SK-N-SH (cell line): Measurements from ENCODE around the gene RAD51B. TPM values are rescaled to one million over a fixed set of nuclear protein-coding genes. Genes with fewer than 3 reads are reported as not detected.

Experiments
- CTCF ChIA-PET: fragments of 300-600, 350-600 bp; formaldehyde crosslinking; extraction: SDS; loops from one replicate; lab custom pipeline; 2021; lab: Yijun Ruan, JAX
- POLR2A ChIA-PET: fragments of 350-600 bp; sonication (Branson Sonifier 250); formaldehyde crosslinking; extraction: SDS; loops from one replicate; lab custom pipeline; 2020; ENCODE audit warnings: antibody characterized with exemption, inconsistent platforms; lab: Yijun Ruan, JAX
- DNase-seq: peaks from one replicate; pipeline ENCODE4 v3.0.0; 2012
- H2AFZ ChIP-seq: fragments of 200-600 bp; sonication (generic); 2 replicates; pipeline ENCODE4 v1.8.1; 2016; ENCODE audit warnings: antibody characterized with exemption, mild to moderate bottlenecking, low read depth
- H3F3A ChIP-seq: fragments of 200-600 bp; sonication (generic); replicated peaks from 2 replicates; pipeline ENCODE3; 2016; ENCODE audit warnings: antibody characterized with exemption, mild to moderate bottlenecking; ENCODE audit not compliant: insufficient read depth
- H3K27ac ChIP-seq, 2 experiments: fragments of 200-500 bp in 1 of 2; fragments of 200-600 bp in 1 of 2; sonication (Bioruptor generic) in 1 of 2; sonication (generic), shearing (Covaris generic) in 1 of 2; 2 replicates each; pipeline versions ENCODE4 v1.5.1 to v1.6.1; 2014 to 2016; ENCODE audit warnings: low read depth in 2 of 2, inconsistent platforms in 1 of 2, low read length in 1 of 2, mild to moderate bottlenecking in 1 of 2, mixed read lengths in 1 of 2
- H3K27me3 ChIP-seq: fragments of 200-600 bp; sonication (generic), shearing (Covaris generic); 2 replicates; pipeline ENCODE4 v1.6.1; 2016; ENCODE audit warnings: mixed run types; ENCODE audit not compliant: insufficient read depth
- H3K36me3 ChIP-seq, 2 experiments: fragments of 200-500 bp in 1 of 2; fragments of 200-600 bp in 1 of 2; sonication (Bioruptor generic) in 1 of 2; sonication (generic) in 1 of 2; replicated peaks in 1 of 2; 2 replicates each; pipeline versions ENCODE3 to v1.5.1; 2014 to 2016; ENCODE audit warnings: low read length in 1 of 2, mild to moderate bottlenecking in 1 of 2; ENCODE audit not compliant: insufficient read depth in 2 of 2, control insufficient read depth in 1 of 2
- H3K4me1 ChIP-seq, 2 experiments: fragments of 200-500 bp in 1 of 2; fragments of 200-600 bp in 1 of 2; sonication (Bioruptor generic) in 1 of 2; sonication (generic), shearing (Covaris generic) in 1 of 2; 2 replicates each; pipeline versions ENCODE4 v1.5.1 to v1.6.1; 2014 to 2016; ENCODE audit warnings: low read depth in 1 of 2, low read length in 1 of 2, mixed run types in 1 of 2; ENCODE audit not compliant: insufficient read depth in 2 of 2, control insufficient read depth in 1 of 2
- H3K4me2 ChIP-seq: fragments of 200-600 bp; sonication (generic), shearing (Covaris generic); 2 replicates; pipeline ENCODE4 v1.6.1; 2017; ENCODE audit warnings: mixed run types
- H3K4me3 ChIP-seq, 2 experiments: fragments of 200-500 bp in 1 of 2; fragments of 200-600 bp in 1 of 2; sonication (Bioruptor generic) in 1 of 2; sonication (generic), shearing (Covaris generic) in 1 of 2; 2 replicates each; pipeline versions ENCODE4 v1.5.1 to v1.8.1; 2014 to 2016; ENCODE audit warnings: low read depth in 2 of 2, inconsistent platforms in 1 of 2, low read length in 1 of 2, mild to moderate bottlenecking in 1 of 2, mixed read lengths in 1 of 2, moderate library complexity in 1 of 2
- H3K79me2 ChIP-seq: fragments of 200-600 bp; sonication (generic); 2 replicates; pipeline ENCODE4 v1.8.1; 2017; ENCODE audit warnings: mild to moderate bottlenecking; ENCODE audit not compliant: insufficient read depth
- H3K9ac ChIP-seq: fragments of 200-600 bp; sonication (generic); 2 replicates; pipeline ENCODE4 v1.6.1; 2017; ENCODE audit warnings: mixed run types
- H3K9me2 ChIP-seq: fragments of 200-600 bp; sonication (generic); 2 replicates; pipeline ENCODE4 v1.6.1; 2017; ENCODE audit warnings: mixed run types
- H3K9me3 ChIP-seq: fragments of 200-600 bp; sonication (generic); 2 replicates; pipeline ENCODE4 v1.6.1; 2017; ENCODE audit warnings: mixed run types, mild to moderate bottlenecking, moderate library complexity
- H4K20me1 ChIP-seq: fragments of 200-600 bp; sonication (generic); 2 replicates; pipeline ENCODE4 v1.6.1; 2017; ENCODE audit warnings: mild to moderate bottlenecking, mixed run types; ENCODE audit not compliant: insufficient read depth
- EZH2phosphoT487 ChIP-seq: fragments of 200-600 bp; sonication (generic); IDR thresholded peaks from 2 replicates; pipeline ENCODE4 v1.6.1; 2017; ENCODE audit warnings: low read depth, mixed run types, mild to moderate bottlenecking, antibody characterized with exemption, moderate library complexity, borderline replicate concordance
- FOXM1 ChIP-seq: IDR thresholded peaks from 2 replicates; pipeline ENCODE4 v1.4.0; 2012; ENCODE audit warnings: low read depth, mild to moderate bottlenecking
- GABPA ChIP-seq: IDR thresholded peaks from 2 replicates; pipeline ENCODE4 v1.4.0; 2012; ENCODE audit warnings: low read depth, mild to moderate bottlenecking
- GATA2 ChIP-seq: sonication (generic); formaldehyde crosslinking; IDR thresholded peaks from 2 replicates; pipeline ENCODE4 v1.5.0; 2020; ENCODE audit warnings: mild to moderate bottlenecking, missing genetic modification reagents
- MEF2A ChIP-seq: IDR thresholded peaks from 2 replicates; pipeline ENCODE4 v1.4.0; 2012; ENCODE audit warnings: low read depth, borderline replicate concordance
- NFIC ChIP-seq: IDR thresholded peaks from 2 replicates; pipeline ENCODE4 v1.4.0; 2012; ENCODE audit warnings: borderline replicate concordance
- NRF1 ChIP-seq: IDR thresholded peaks from 2 replicates; pipeline ENCODE4 v1.6.1; 2012; ENCODE audit warnings: low read depth, mild to moderate bottlenecking, low read length
- POLR2AphosphoS5 ChIP-seq: IDR thresholded peaks from 2 replicates; pipeline ENCODE4 v1.6.1; 2012; ENCODE audit warnings: low read depth, low read length
- RAD21 ChIP-seq: IDR thresholded peaks from 2 replicates; pipeline ENCODE4 v1.6.1; 2012; ENCODE audit warnings: mild to moderate bottlenecking, low read length
- RCOR1 ChIP-seq: fragments of 150-350 bp; IDR thresholded peaks from 2 replicates; pipeline ENCODE4 v1.6.1; 2017; ENCODE audit warnings: antibody characterized with exemption, low read length
- RFX5 ChIP-seq: IDR thresholded peaks from 2 replicates; pipeline ENCODE4 v1.6.1; 2012; ENCODE audit warnings: mild to moderate bottlenecking, improper control_type of control experiment, low read length
- SIN3A ChIP-seq: IDR thresholded peaks from 2 replicates; pipeline ENCODE4 v1.6.1; 2012; ENCODE audit warnings: low read depth, mild to moderate bottlenecking, low read length, moderate library complexity, borderline replicate concordance
- TAF1 ChIP-seq: IDR thresholded peaks from 2 replicates; pipeline ENCODE4 v1.6.1; 2012; ENCODE audit warnings: low read depth, mild to moderate bottlenecking, low read length, moderate library complexity, borderline replicate concordance
- TEAD4 ChIP-seq: IDR thresholded peaks from 2 replicates; pipeline ENCODE4 v1.4.0; 2012; ENCODE audit warnings: mild to moderate bottlenecking, borderline replicate concordance; ENCODE audit not compliant: insufficient read depth
- WGBS: methylation state at CpG from one replicate; pipeline ENCODE4 v1.1.6; 2017; ENCODE audit warnings: low lambda C conversion rate; 5-methylcytosine and 5-hydroxymethylcytosine counted together
- polyA plus RNA-seq, 3 experiments: library from polyadenylated mRNA; depleted of rRNA; stranded (reverse); fragments of >200 nt; gene quantifications; 2 replicates each; pipeline ENCODE4 v1.2.3, GENCODE V29; 2012
- TF ChIP-seq, protein P1 (sequence below): IDR thresholded peaks from 2 replicates; pipeline ENCODE4 v1.4.0; 2012; ENCODE audit warnings: low read depth, borderline replicate concordance
- TF ChIP-seq, protein P2 (sequence below): IDR thresholded peaks from 2 replicates; pipeline ENCODE4 v1.4.0; 2012; ENCODE audit warnings: low read depth, borderline replicate concordance
- TF ChIP-seq, protein P3 (sequence below): IDR thresholded peaks from 2 replicates; pipeline ENCODE4; 2012
- TF ChIP-seq, protein P4 (sequence below): fragments of 150-350 bp; IDR thresholded peaks from 2 replicates; pipeline ENCODE4 v1.6.1; 2016; ENCODE audit warnings: mild to moderate bottlenecking, low read depth, low read length

RAD51B gene
- polyA plus RNA-seq, 1 of the 3 experiments (the other 2 are of a cell fraction): 6.0 TPM

DNA sequence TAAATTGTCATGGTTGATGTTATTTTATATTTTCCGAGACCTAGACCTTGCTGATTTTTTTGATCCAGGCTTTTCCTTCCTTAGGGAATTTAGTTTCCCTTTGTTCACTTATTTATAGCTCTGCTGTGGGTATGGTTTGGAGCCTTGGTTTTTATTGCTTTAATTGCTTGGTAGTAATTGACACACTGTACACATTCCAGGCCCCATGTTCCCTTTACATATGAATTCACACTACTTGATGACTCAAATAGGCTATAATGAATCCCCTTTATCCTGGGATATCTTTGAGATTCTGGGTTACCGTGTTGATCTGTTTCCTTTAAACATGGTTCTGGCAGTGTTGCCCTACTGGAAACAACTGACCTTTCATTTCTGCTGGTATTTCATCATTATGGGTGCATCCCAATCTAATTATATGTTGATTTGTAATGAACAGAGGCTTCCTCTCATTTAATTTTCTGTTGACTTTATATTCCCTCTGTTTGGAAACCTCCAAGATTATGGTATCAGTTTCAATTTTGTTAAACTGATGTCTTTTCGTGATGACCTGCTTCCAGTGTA, 424.0 kb downstream of the RAD51B start:
- H3K4me1 ChIP-seq: peaks cover 6 to 35% of the 10 kb centered on the region in 2 experiments
- no peak overlapping the region for H3K4me2 ChIP-seq
- no peaks in the 10 kb centered on the region for H3K27me3 ChIP-seq
- CTCF ChIA-PET: interaction anchor here (1.3 to 19.5 kb wide), 3 partner anchors 302 to 576 kb away, joined by 3 to 232 read pairs (median 6); no protein-coding TSS in a partner anchor
- H3K27ac ChIP-seq: no peak overlapping the region
- H4K20me1 ChIP-seq: no peaks in the 10 kb centered on the region
- POLR2A ChIA-PET: no interaction called here
- no peaks in the 10 kb centered on the region for H3F3A ChIP-seq
- H3K4me3 ChIP-seq: no peak overlapping the region
- DNase-seq: no peak
- no peak overlapping the region for H2AFZ ChIP-seq
- TF ChIP-seq TAF1 (no peak), EZH2phosphoT487 (no peak), RAD21 (no peak), TEAD4 (no peak), FOXM1 (no peak), GABPA (no peak)
- TF ChIP-seq, protein P1, sequence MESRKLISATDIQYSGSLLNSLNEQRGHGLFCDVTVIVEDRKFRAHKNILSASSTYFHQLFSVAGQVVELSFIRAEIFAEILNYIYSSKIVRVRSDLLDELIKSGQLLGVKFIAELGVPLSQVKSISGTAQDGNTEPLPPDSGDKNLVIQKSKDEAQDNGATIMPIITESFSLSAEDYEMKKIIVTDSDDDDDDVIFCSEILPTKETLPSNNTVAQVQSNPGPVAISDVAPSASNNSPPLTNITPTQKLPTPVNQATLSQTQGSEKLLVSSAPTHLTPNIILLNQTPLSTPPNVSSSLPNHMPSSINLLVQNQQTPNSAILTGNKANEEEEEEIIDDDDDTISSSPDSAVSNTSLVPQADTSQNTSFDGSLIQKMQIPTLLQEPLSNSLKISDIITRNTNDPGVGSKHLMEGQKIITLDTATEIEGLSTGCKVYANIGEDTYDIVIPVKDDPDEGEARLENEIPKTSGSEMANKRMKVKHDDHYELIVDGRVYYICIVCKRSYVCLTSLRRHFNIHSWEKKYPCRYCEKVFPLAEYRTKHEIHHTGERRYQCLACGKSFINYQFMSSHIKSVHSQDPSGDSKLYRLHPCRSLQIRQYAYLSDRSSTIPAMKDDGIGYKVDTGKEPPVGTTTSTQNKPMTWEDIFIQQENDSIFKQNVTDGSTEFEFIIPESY: no peak
- H3K36me3 ChIP-seq: no peaks in the 10 kb centered on the region
- 77% methylated on average over 3 of the region's 3 CpGs for WGBS
- H3K79me2 ChIP-seq: no peaks in the 10 kb centered on the region
- no peak overlapping the region for H3K9ac ChIP-seq
- no peaks in the 10 kb centered on the region for H3K9me2 ChIP-seq
- no peaks in the 10 kb centered on the region for H3K9me3 ChIP-seq

DNA sequence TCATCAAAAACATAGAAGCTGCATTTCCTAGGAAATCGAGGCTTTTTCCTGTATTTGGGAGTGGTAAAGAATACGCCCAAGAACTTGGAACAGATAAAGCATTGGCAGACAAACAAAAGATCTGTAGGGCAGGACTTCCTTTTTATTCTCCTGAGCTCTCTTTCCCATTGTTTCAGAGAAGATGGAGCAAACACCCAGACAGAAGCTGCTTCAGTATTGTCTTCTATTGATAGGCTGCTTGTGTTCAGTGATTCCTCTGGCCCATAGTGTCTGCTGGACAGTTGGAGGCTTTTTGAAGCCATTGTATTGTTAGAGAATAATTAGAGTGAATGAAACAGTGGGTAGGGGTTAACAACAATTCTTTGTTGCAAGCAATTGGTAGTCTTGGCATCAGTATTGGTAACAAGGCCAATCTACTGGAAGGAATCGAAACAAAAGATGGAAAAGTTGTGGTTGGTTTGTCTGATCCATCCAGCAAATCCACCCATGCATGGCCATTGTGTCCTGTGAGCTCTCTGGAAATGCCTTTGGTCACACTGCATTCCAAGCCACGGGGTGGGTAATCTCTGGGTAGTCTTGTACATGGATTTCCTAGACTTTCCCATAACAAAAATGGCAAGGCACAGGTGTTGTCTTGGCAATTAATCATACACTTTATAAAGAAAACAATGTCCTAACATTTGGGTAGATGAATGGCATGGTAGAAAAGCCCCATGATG, 424.8 kb downstream of the RAD51B start:
- H3K4me1 ChIP-seq: peaks cover 11 to 44% of the 10 kb centered on the region in 2 experiments
- no peak for TF ChIP-seq NRF1
- TF ChIP-seq EZH2phosphoT487: no peak
- no peak for TF ChIP-seq GATA2 (CRISPR knock-in tag)
- TF ChIP-seq FOXM1: no peak
- TF ChIP-seq RFX5: no peak
- TF ChIP-seq SIN3A: no peak
- no peak for TF ChIP-seq MEF2A
- TF ChIP-seq, protein P2, sequence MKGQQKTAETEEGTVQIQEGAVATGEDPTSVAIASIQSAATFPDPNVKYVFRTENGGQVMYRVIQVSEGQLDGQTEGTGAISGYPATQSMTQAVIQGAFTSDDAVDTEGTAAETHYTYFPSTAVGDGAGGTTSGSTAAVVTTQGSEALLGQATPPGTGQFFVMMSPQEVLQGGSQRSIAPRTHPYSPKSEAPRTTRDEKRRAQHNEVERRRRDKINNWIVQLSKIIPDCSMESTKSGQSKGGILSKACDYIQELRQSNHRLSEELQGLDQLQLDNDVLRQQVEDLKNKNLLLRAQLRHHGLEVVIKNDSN: no peak
- TF ChIP-seq, protein P3, sequence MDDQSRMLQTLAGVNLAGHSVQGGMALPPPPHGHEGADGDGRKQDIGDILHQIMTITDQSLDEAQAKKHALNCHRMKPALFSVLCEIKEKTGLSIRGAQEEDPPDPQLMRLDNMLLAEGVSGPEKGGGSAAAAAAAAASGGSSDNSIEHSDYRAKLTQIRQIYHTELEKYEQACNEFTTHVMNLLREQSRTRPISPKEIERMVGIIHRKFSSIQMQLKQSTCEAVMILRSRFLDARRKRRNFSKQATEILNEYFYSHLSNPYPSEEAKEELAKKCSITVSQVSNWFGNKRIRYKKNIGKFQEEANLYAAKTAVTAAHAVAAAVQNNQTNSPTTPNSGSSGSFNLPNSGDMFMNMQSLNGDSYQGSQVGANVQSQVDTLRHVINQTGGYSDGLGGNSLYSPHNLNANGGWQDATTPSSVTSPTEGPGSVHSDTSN: no peak
- TF ChIP-seq, protein P4, sequence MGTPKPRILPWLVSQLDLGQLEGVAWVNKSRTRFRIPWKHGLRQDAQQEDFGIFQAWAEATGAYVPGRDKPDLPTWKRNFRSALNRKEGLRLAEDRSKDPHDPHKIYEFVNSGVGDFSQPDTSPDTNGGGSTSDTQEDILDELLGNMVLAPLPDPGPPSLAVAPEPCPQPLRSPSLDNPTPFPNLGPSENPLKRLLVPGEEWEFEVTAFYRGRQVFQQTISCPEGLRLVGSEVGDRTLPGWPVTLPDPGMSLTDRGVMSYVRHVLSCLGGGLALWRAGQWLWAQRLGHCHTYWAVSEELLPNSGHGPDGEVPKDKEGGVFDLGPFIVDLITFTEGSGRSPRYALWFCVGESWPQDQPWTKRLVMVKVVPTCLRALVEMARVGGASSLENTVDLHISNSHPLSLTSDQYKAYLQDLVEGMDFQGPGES: no peak
- TF ChIP-seq NFIC: no peak
- TF ChIP-seq POLR2AphosphoS5: no peak
- no peak for TF ChIP-seq RCOR1

More for the DNA sequence above, 424.8 kb downstream of the RAD51B start:
- no peaks in the 10 kb centered on the region for H3K36me3 ChIP-seq
- ChIA-PET POLR2A (no interaction called here), CTCF (interaction anchor here (0.9 to 19.5 kb wide), 5 partner anchors 11 to 575 kb away, joined by 4 to 232 read pairs (median 7); no protein-coding TSS in a partner anchor)
- no peak overlapping the region for H3K4me3 ChIP-seq
- no peaks in the 10 kb centered on the region for H3K79me2 ChIP-seq
- H3K9ac ChIP-seq: no peak overlapping the region
- H3K27ac ChIP-seq: peak overlapping the region in 1 of 2 experiments; percentile 92; a peak in 2 of 4 replicates
- 71% methylated on average over 4 of the region's 4 CpGs for WGBS
- H3K27me3 ChIP-seq: no peaks in the 10 kb centered on the region
- H3K4me2 ChIP-seq: no peak overlapping the region
- no peak for DNase-seq
- peaks cover 3% of the 10 kb centered on the region for H3F3A ChIP-seq
- no peaks in the 10 kb centered on the region for H4K20me1 ChIP-seq
- H2AFZ ChIP-seq: no peak overlapping the region
- no peaks in the 10 kb centered on the region for H3K9me2 ChIP-seq
- no peaks in the 10 kb centered on the region for H3K9me3 ChIP-seq
